HCT116 (cell line): ENCODE results near the gene COA8. TPM values are rescaled to one million over a fixed set of nuclear protein-coding genes. Genes with fewer than 3 reads are reported as not detected.

Experiments
- ATAC-seq: fragments of 200-7000 bp; cut with Tn5 transposase; 2 replicates; pipeline ENCODE4 v1.9.1; 2020; ENCODE audit warnings: mild to moderate bottlenecking, moderate library complexity
- BruUV-seq: library from RNA; stranded (reverse); fragments of 400-500 nt; replicated peaks from 2 replicates; lab custom pipeline; 2021; lab: Mats Ljungman, UMichigan
- CTCF ChIA-PET: fragments of 300-600 bp; sonication (Branson Sonifier 250); formaldehyde crosslinking; loops from one replicate; lab custom pipeline; 2021; ENCODE audit warnings: antibody characterized with exemption; lab: Charles Lee
- POLR2A ChIA-PET: fragments of 300-600, 350-600 bp; sonication (Branson Sonifier 250); formaldehyde crosslinking; loops from one replicate; lab custom pipeline; 2021; ENCODE audit warnings: antibody characterized with exemption; lab: Charles Lee
- RAD21 ChIA-PET, 2 experiments: fragments of 300-600 bp; sonication (Branson Sonifier 250); formaldehyde crosslinking; loops; one replicate each; lab custom pipeline; 2023; ENCODE audit warnings: low total read pairs in 2 of 2; ENCODE audit not compliant: uncharacterized antibody in 2 of 2, unreplicated experiment in 2 of 2, low non-redundant PET in 1 of 2; lab: Charles Lee
- DNase-seq: peaks from one replicate; pipeline ENCODE4 v3.0.0-alpha.2; 2010; ENCODE audit warnings: low read depth, low spot score
- H2AFZ ChIP-seq: fragments of 200-600 bp; shearing (Covaris generic), sonication (generic); 2 replicates; pipeline ENCODE4 v1.6.1; 2017; ENCODE audit warnings: low read depth, mixed run types, mixed read lengths, antibody characterized with exemption, low read length; ENCODE audit not compliant: poor library complexity, severe bottlenecking
- H3K27ac ChIP-seq: 2 replicates; pipeline ENCODE4 v1.5.1; 2012; ENCODE audit warnings: low read depth, low read length
- H3K27me3 ChIP-seq: fragments of 200-600 bp; sonication (generic); 2 replicates; pipeline ENCODE4 v1.6.1; 2016; ENCODE audit warnings: mixed run types, low read length, mixed read lengths; ENCODE audit not compliant: insufficient read depth
- H3K36me3 ChIP-seq, 2 experiments: fragments of 200-500 bp in 1 of 2; fragments of 200-600 bp in 1 of 2; sonication (Bioruptor generic) in 1 of 2; sonication (generic) in 1 of 2; 2 replicates each; pipeline versions ENCODE4 v1.5.1 to v1.6.1; 2014 to 2016; ENCODE audit warnings: low read length in 2 of 2, inconsistent platforms in 1 of 2, mixed read lengths in 1 of 2, mixed run types in 1 of 2; ENCODE audit not compliant: insufficient read depth in 2 of 2, control insufficient read depth in 1 of 2
- H3K4me1 ChIP-seq, 2 experiments: fragments of 200-600 bp in 1 of 2; sonication (generic) in 1 of 2; 2 replicates each; pipeline versions ENCODE4 v1.5.1 to v1.6.1; 2012 to 2017; ENCODE audit warnings: low read length in 2 of 2, inconsistent platforms in 1 of 2, mild to moderate bottlenecking in 1 of 2, mixed read lengths in 1 of 2, mixed run types in 1 of 2, moderate library complexity in 1 of 2; ENCODE audit not compliant: insufficient read depth in 2 of 2, control insufficient read depth in 1 of 2
- H3K4me2 ChIP-seq: fragments of 200-600 bp; sonication (generic); 2 replicates; pipeline ENCODE4 v1.6.1; 2017; ENCODE audit warnings: mixed run types, low read length, mixed read lengths
- H3K4me3 ChIP-seq, 2 experiments: fragments of 200-600 bp in 1 of 2; sonication (generic) in 1 of 2; replicated peaks in 1 of 2; 2 replicates each; pipeline ENCODE4 v1.5.1; 2011 to 2016; ENCODE audit warnings: low read length in 2 of 2, control low read depth in 1 of 2, low read depth in 1 of 2, mild to moderate bottlenecking in 1 of 2, mixed read lengths in 1 of 2, mixed run types in 1 of 2
- H3K79me2 ChIP-seq: fragments of 200-600 bp; sonication (generic); 2 replicates; pipeline ENCODE4 v1.6.1; 2017; ENCODE audit warnings: mild to moderate bottlenecking, mixed run types, low read length, moderate library complexity, mixed read lengths; ENCODE audit not compliant: insufficient read depth
- H3K9ac ChIP-seq: fragments of 200-600 bp; sonication (generic); 2 replicates; pipeline ENCODE4 v1.6.1; 2016; ENCODE audit warnings: low read length, mixed read lengths
- H3K9me2 ChIP-seq: fragments of 200-600 bp; sonication (generic), shearing (Covaris generic); 2 replicates; pipeline ENCODE4 v1.6.1; 2017; ENCODE audit warnings: mixed run types, mild to moderate bottlenecking, moderate library complexity; ENCODE audit not compliant: insufficient read depth
- H3K9me3 ChIP-seq, 2 experiments: fragments of 200-500 bp in 1 of 2; fragments of 200-600 bp in 1 of 2; sonication (Bioruptor generic) in 1 of 2; sonication (generic) in 1 of 2; 2 replicates each; pipeline ENCODE4 v1.6.1; 2014 to 2017; ENCODE audit warnings: low read length in 2 of 2, mixed read lengths in 2 of 2, inconsistent platforms in 1 of 2, low read depth in 1 of 2, mild to moderate bottlenecking in 1 of 2, mixed run types in 1 of 2, moderate library complexity in 1 of 2; ENCODE audit not compliant: control insufficient read depth in 1 of 2, insufficient read depth in 1 of 2
- H4K20me1 ChIP-seq: fragments of 200-600 bp; sonication (generic), shearing (Covaris generic); 2 replicates; pipeline ENCODE4 v1.6.1; 2017; ENCODE audit warnings: mixed run types, mild to moderate bottlenecking, moderate library complexity; ENCODE audit not compliant: insufficient read depth
- CTCF ChIP-seq, 3 experiments: fragments of 200-600 bp in 1 of 3; sonication (generic) in 1 of 3; IDR thresholded peaks in 2 of 3; conservative IDR thresholded peaks in 1 of 3; 2 replicates each; pipeline ENCODE4 v1.5.1; 2012 to 2017; ENCODE audit warnings: low read depth in 2 of 3, low read length in 2 of 3, antibody characterized with exemption in 1 of 3, borderline replicate concordance in 1 of 3, control low read depth in 1 of 3, mild to moderate bottlenecking in 1 of 3, mixed read lengths in 1 of 3, mixed run types in 1 of 3, moderate library complexity in 1 of 3; ENCODE audit not compliant: insufficient read depth in 1 of 3
- JUND ChIP-seq: IDR thresholded peaks from 2 replicates; pipeline ENCODE4 v1.6.1; 2012
- POLR2AphosphoS5 ChIP-seq: IDR thresholded peaks from 2 replicates; pipeline ENCODE4 v1.6.1; 2011; ENCODE audit warnings: mild to moderate bottlenecking, low read depth, low read length, moderate library complexity
- YY1 ChIP-seq: IDR thresholded peaks from 2 replicates; pipeline ENCODE4 v1.6.1; 2011; ENCODE audit warnings: low read length, low read depth, moderate library complexity, mild to moderate bottlenecking; ENCODE audit not compliant: insufficient replicate concordance; ENCODE audit errors: extremely low read depth
- intact Hi-C: fragments of 100-400 bp; cut with micrococcal nuclease; formaldehyde crosslinking; loops from 2 replicates; pipeline ENCODE4 v1.10.0; 2022
- total RNA-seq: library from RNA; stranded (reverse); gene quantifications from one replicate; pipeline ENCODE4 v1.2.1, GENCODE V29; 2021; ENCODE audit not compliant: unreplicated experiment

Gene COA8
- total RNA-seq, 1 experiment from 2014 or later, result 29.4 TPM

- H3K4me2 ChIP-seq, result peak overlapping the region; percentile 95
- H3K9me3 ChIP-seq, result no peaks in the 10 kb centered on the region
- peaks cover 13 to 45% of the 10 kb centered on the region in 2 experiments; a peak in 3 of 4 replicates for H3K4me1 ChIP-seq
- peak overlapping the region; percentile 78 to 83 for H3K4me3 ChIP-seq
- no peaks in the 10 kb centered on the region; the same call in 1 of the 2 replicates for H4K20me1 ChIP-seq
- intact Hi-C loops, result no loop called here
- ChIA-PET CTCF (interaction anchor here (0.7 to 3.2 kb wide), 11 partner anchors 8 to 416 kb away, joined by 3 to 20 read pairs (median 5); partner anchors contain the start of gene TRMT61A), POLR2A (interaction anchor here (0.5 to 3.2 kb wide), 7 partner anchors 8 to 1164 kb away, joined by 3 to 12 read pairs (median 5); partner anchors contain the start of gene TRMT61A), RAD21 (interaction anchor here (0.5 to 1.1 kb wide), 3 partner anchors 26 to 416 kb away, joined by 3 to 7 read pairs (median 5); no protein-coding TSS in a partner anchor)
- ATAC-seq (peak; percentile 57), DNase-seq (peak; percentile 53)
- TF ChIP-seq YY1 (peak; percentile 50), CTCF (IDR thresholded peaks at IDR 0.05 in 2 of 3, conservative IDR thresholded peaks at IDR 0.05 in 1 of 3; ENCODE audit: borderline replicate concordance in 1 of 3, insufficient read depth in 1 of 3, low read depth in 2 of 3, low read length in 2 of 3) (peak in 2 of 3 experiments; percentile 52 to 66; a peak in 4 of 6 replicates), POLR2AphosphoS5 (peak; percentile 62), JUND (no peak)
- H3K9me2 ChIP-seq, result no peaks in the 10 kb centered on the region
- H2AFZ ChIP-seq, result no peak overlapping the region
- no peaks in the 10 kb centered on the region for H3K27me3 ChIP-seq
- peaks cover 16% of the 10 kb centered on the region; the same call in 1 of the 2 replicates for H3K79me2 ChIP-seq
- H3K9ac ChIP-seq, result peak overlapping the region; percentile 83
- H3K27ac ChIP-seq, result peak overlapping the region; percentile 73
- no TSS peak for BruUV-seq
- peaks cover 0 to 12% of the 10 kb centered on the region in 2 experiments; a peak in 2 of 4 replicates for H3K36me3 ChIP-seq
Observed at GRCh38 chr14:103520657-103521437, 41.9 kb upstream of the COA8 start.
